ENCODE data around the gene MEGF10. TPM values are rescaled to one million over a fixed set of nuclear protein-coding genes. Genes with fewer than 3 reads are reported as not detected.

Gene MEGF10
- total and polyA plus RNA-seq, 2 of the 8 experiments (the other 6 are each of a cell fraction or from before 2014, with no cell fraction given): 38.2 to 53.1 TPM

GRCh38 chr5:127411381-127411780 is 120.8 kb downstream of the MEGF10 start:
- Histone ChIP-seq H3K18ac (ENCODE audit: extremely low read depth, low read length) (no peak overlapping the region), H4K5ac (ENCODE audit: insufficient read length, low read depth, low read length) (no peak overlapping the region), H2BK12ac (ENCODE audit: low read depth, low read length) (no peak overlapping the region), H2BK120ac (replicated peaks; ENCODE audit: low read depth, low read length) (no peak overlapping the region), H2AFZ (ENCODE audit: low read length) (no peak overlapping the region), H3K14ac (ENCODE audit: insufficient read length) (no peak overlapping the region), H2BK5ac (ENCODE audit: low read depth, low read length) (no peak overlapping the region), H3K4me1 (replicated peaks in 1 of 4; ENCODE audit: control insufficient read depth in 3 of 4, insufficient read depth in 4 of 4, low read length in 3 of 4) (peaks cover 0 to 8% (median 4%) of the 10 kb centered on the region in 4 experiments; a peak in 6 of 7 replicates), H3K4me2 (ENCODE audit: insufficient read depth in 1 of 2, low read depth in 2 of 2, low read length in 2 of 2) (no peak overlapping the region), H4K20me1 (replicated peaks in 1 of 2; ENCODE audit: control insufficient read depth in 1 of 2, insufficient read depth in 2 of 2, low read length in 2 of 2) (no peaks in the 10 kb centered on the region), H3K9ac (replicated peaks in 1 of 4; ENCODE audit: extremely low read depth in 1 of 4, low read depth in 3 of 4, low read length in 3 of 4) (no peak overlapping the region), H4K8ac (ENCODE audit: extremely low read depth, insufficient read depth, low read length) (no peak overlapping the region), H2BK15ac (ENCODE audit: low read length) (no peak overlapping the region), H3K79me1 (ENCODE audit: low read depth, low read length) (no peaks in the 10 kb centered on the region), H2BK20ac (ENCODE audit: low read length) (no peak overlapping the region), H3K79me2 (ENCODE audit: control insufficient read depth in 1 of 2, insufficient read depth in 2 of 2, low read length in 2 of 2) (no peaks in the 10 kb centered on the region), H3K23ac (ENCODE audit: insufficient read length) (no peak overlapping the region), H3K23me2 (ENCODE audit: low read depth, low read length) (no peaks in the 10 kb centered on the region), H3K4me3 (ENCODE audit: extremely low read depth in 1 of 4, insufficient read depth in 2 of 4, low read depth in 3 of 4, low read length in 4 of 4) (no peak overlapping the region), H3K27ac (ENCODE audit: low read depth, low read length) (no peak overlapping the region), H3K56ac (replicated peaks; ENCODE audit: insufficient read length, low read depth, low read length) (no peak overlapping the region), H3K4ac (replicated peaks; ENCODE audit: insufficient read length, low read depth, low read length) (no peak overlapping the region), H2AK5ac (ENCODE audit: low read depth, low read length) (no peak overlapping the region), H3K36me3 (ENCODE audit: control insufficient read depth in 2 of 4, insufficient read depth in 4 of 4, low read length in 3 of 4) (peaks cover 0 to 3% (median 0%) of the 10 kb centered on the region in 4 experiments; a peak in 2 of 8 replicates), H3K9me3 (ENCODE audit: insufficient read depth in 2 of 2, low read depth in 1 of 2, low read length in 1 of 2) (no peaks in the 10 kb centered on the region), H4K91ac (replicated peaks; ENCODE audit: insufficient read length, low read length) (no peak overlapping the region), H3K27me3 (replicated peaks in 1 of 4; ENCODE audit: control insufficient read depth in 3 of 4, extremely low read depth in 1 of 4, insufficient read depth in 3 of 4, low read length in 3 of 4) (no peaks in the 10 kb centered on the region)
- FAIRE-seq (no peak), DNase-seq (ENCODE audit: low read depth in 1 of 2, low spot score in 2 of 2) (no peak)
- 86% methylated on average over 5 of the region's 5 CpGs; no CpG with 5 or more reads in 1 of the 2 experiments for WGBS, 2 experiments (ENCODE audit: extremely low coverage in 1 of 2, insufficient coverage in 1 of 2, insufficient read length in 1 of 2, insufficient replicate concordance in 2 of 2, low coverage in 1 of 2, low lambda C conversion rate in 2 of 2, missing lambda C conversion rate in 1 of 2)
- ChIA-PET POLR2A (ENCODE audit: partially characterized antibody) (no interaction called here), CTCF (ENCODE audit: partially characterized antibody) (no interaction called here)
- no peak for TF ChIP-seq TEAD4 (IDR thresholded peaks at IDR 0.05; ENCODE audit: low read depth, low read length)
- TF ChIP-seq HDAC2 (IDR thresholded peaks at IDR 0.05; ENCODE audit: borderline replicate concordance in 1 of 2, low read depth in 2 of 2, low read length in 2 of 2): no peak
- TF ChIP-seq, protein P1, sequence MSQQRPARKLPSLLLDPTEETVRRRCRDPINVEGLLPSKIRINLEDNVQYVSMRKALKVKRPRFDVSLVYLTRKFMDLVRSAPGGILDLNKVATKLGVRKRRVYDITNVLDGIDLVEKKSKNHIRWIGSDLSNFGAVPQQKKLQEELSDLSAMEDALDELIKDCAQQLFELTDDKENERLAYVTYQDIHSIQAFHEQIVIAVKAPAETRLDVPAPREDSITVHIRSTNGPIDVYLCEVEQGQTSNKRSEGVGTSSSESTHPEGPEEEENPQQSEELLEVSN (IDR thresholded peaks at IDR 0.05): no peak
- TF ChIP-seq RAD21 (IDR thresholded peaks at IDR 0.05 in 1 of 2, conservative IDR thresholded peaks at IDR 0.05 in 1 of 2; ENCODE audit: low read depth in 2 of 2, low read length in 2 of 2): no peak
- TF ChIP-seq CTBP2 (IDR thresholded peaks at IDR 0.05; ENCODE audit: borderline replicate concordance, insufficient read depth, insufficient read length, low read length): no peak
- TF ChIP-seq ATF2 (IDR thresholded peaks at IDR 0.05; ENCODE audit: low read length): no peak
- TF ChIP-seq USF2 (IDR thresholded peaks at IDR 0.05; ENCODE audit: low read length): no peak
- no peak for TF ChIP-seq MAFK (IDR thresholded peaks at IDR 0.05; ENCODE audit: low read depth, low read length)
- TF ChIP-seq CHD2 (IDR thresholded peaks at IDR 0.05; ENCODE audit: low read length): no peak

Measured in H1 (cell line).